DMS53 treated with DMSO at 0.1 percent for 48 hours (cell line): ENCODE measurements around the gene UXS1.
"Not testable (repeated sequence)": the region's sequence is repeated elsewhere in the genome, so short reads cannot be mapped to it uniquely, and the experiment has no call there.

ENCODE experiments used
- DNase-seq: peaks from one replicate; lab custom pipeline; 2025; ENCODE audit not compliant: unreplicated experiment; lab: John Stamatoyannopoulos, UW

Gene UXS1

GRCh38 chr2:106193977-106194778 is at the start of gene UXS1:
UXS1 (minus strand) TSS chr2:106194301; CDS start chr2:106194241, 60 bp downstream.
- peak; percentile 97 for DNase-seq

DNA sequence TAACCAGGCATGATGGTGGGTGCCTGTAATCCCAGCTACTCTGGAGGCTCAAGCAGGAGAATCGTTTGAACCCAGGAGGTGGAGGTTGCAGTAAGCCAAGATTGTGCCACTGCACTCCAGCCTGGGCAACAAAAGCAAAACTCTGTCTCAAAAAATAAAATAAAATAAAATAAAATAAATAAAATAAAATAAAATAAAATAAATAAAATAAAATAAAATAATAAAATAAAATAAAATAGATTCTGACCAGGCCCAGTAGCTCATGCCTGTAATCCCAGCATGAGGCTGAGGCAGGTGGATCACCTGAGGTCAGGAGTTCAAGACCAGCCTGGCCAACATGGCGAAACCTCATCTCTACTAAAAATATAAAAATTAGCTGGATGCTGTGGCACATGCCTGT is 45.4 kb upstream of the UXS1 start:
- not testable (repeated sequence) for DNase-seq

GRCh38 chr2:106235392-106235791 is 41.3 kb upstream of the UXS1 start:
- not testable (repeated sequence) for DNase-seq

GRCh38 chr2:106233350-106233706 is 39.2 kb upstream of the UXS1 start:
- DNase-seq: no peak

- DNase-seq: no peak
Measured at GRCh38 chr2:106232638-106233349, 38.7 kb upstream of the UXS1 start.

GRCh38 chr2:106223347-106223746 is 29.2 kb upstream of the UXS1 start:
- DNase-seq: no peak

GRCh38 chr2:106222057-106222456 is 28.0 kb upstream of the UXS1 start:
- not testable (repeated sequence) for DNase-seq

- DNase-seq: no peak
Measured at GRCh38 chr2:106219813-106220212, 25.7 kb upstream of the UXS1 start.

- DNase-seq: not testable (repeated sequence)
Measured at GRCh38 chr2:106219157-106219556, 25.1 kb upstream of the UXS1 start.

DNA sequence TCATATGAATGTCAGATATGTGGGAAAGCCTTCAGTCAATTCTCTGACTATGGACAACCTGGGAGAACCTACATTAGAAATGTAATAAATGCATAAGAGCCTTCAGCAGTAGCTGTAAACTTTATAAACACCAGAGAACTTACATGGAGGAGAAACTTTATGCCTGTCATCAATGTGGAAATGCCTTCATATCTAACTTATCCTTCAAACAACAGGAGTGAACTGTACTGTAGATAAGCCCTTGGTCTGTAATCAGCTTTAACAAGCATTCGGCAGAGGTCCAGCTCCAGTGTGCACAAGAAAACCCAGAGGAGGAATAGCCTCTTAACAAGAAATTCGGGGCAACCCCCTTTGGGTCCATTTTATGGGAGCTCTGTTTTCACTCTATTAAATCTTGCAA is 14.8 kb upstream of the UXS1 start:
- DNase-seq: no peak

- DNase-seq: no peak
Measured at GRCh38 chr2:106208399-106208798, 14.3 kb upstream of the UXS1 start.

- DNase-seq: no peak
Measured at GRCh38 chr2:106207246-106207645, 13.1 kb upstream of the UXS1 start.

DNA sequence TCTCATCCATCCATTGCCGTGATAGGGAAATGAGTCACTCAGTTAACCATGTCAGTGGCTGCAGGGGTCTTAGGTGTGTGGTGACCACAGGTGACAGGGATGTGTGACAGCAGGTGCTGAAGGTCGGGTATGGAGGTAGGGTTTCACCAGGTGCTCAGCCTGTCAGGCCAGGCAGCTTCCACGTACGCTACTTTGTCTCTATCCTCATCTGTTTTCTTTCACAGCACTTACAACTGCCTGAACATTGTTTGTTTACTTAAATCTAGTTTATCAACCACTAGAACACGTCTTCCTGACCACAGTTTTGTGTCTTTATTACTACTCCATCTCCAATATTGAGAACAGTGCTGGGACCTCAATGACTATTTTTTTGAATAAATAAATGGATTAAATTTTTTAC is 11.4 kb upstream of the UXS1 start:
- DNase-seq: peak; percentile 86

DNA sequence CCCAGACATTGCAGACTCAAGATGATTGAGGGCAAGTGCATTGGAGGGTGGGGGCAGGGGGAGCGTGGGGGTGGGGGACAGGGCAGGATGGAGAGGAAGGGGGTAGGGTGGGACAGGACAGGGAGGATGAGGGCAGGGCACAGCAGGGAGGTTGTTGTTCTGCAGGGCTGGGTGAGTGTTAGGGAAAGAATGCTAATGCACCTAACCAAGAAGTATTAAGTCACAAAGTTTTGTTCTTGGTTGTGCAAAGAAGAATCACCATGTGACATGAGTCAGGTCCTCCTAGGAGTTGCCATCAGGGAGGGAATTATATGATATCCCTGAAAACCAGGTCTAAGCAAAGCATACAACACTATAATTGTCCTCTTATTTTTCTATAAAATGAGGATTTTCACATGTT is 10.4 kb upstream of the UXS1 start:
- DNase-seq: not testable (repeated sequence)

DNA sequence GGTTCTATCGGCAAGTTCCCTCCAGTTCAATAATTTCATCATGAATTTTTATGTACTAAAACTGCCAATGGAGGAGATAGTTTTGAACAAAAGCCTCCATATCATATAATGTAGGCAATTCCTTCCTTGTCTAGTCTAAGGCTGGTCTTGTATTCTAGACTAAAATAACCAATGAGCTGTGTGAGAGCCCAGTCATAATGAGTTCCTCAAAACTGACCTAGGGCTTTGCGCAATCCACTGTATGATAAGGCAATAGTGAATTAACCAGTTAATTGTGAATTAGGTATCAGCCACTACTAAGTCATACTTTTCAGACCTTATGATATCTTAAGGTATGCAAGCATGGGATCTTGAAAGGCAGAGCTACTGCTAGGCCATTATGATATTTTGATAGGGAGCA is 7.6 kb upstream of the UXS1 start:
- no peak for DNase-seq

DNA sequence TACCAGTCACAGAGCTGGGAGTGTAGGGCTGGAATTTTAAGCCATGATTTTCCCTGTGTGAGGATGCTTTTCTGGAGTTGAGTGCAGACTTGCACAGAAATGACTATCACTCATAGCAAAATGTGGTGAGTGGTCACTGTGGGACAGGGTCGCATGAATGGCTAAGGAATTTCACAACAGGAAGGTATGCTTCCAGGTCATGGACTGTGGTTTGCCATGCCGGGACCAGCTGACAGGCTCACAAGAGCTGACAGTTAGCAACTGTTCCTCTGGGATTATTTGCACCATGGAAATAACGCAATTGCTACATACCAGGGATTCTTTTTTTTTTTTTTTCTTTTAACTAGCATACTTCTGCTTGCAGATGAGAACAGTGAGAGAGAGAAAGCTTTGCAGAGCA is 3.8 kb upstream of the UXS1 start:
- DNase-seq: no peak

GRCh38 chr2:106195981-106196380 is 1.9 kb upstream of the UXS1 start:
- no peak for DNase-seq

DNA sequence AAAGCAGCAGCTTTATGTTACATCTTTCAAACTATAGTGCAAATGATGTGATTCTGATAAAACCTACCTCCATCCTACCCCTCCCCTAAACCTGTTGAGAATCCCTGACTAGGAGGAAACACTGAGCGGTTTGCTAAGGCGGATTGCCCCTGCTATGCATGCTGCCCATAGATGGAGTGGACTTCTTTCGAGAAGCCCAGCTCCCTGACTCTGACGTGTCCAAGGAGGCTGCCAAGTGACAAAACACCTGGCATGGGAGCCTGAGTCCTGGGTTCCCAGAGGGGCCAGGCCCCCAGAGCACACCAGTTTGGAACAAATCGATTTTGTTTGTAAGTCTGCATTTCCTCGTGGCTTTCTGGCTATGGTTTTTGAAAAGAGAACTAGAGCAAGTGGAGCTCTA is 1.4 kb upstream of the UXS1 start:
- no peak for DNase-seq

GRCh38 chr2:106193690-106193976 is 468 bp downstream of the UXS1 start:
- no peak for DNase-seq

GRCh38 chr2:106192752-106193689 is 1.1 kb downstream of the UXS1 start:
- DNase-seq: peak; percentile 85

GRCh38 chr2:106191511-106192016 is 2.5 kb downstream of the UXS1 start:
- no peak for DNase-seq
